Right lobe of liver (tissue), 6 donors: Measurements from ENCODE around the gene MEX3A. TPM values are rescaled to one million over a fixed set of nuclear protein-coding genes. Genes with fewer than 3 reads are reported as not detected.
"Not testable (repeated sequence)": the region's sequence is repeated elsewhere in the genome, so short reads cannot be mapped to it uniquely, and the experiment has no call there.

ENCODE experiments used
- ATAC-seq, 4 donors: fragments of 200-7000 bp; cut with Tn5 transposase; one replicate each; pipeline ENCODE4 v1.9.1; 2020; ENCODE audit warnings: mild to moderate bottlenecking in 4 of 4, moderate library complexity in 4 of 4
- DNase-seq, 3 donors: peaks; one replicate each; pipeline ENCODE4 v3.0.0-alpha.2; 2020
- H3K27ac ChIP-seq, 3 donors: fragments of 200-600 bp; one replicate each; pipeline ENCODE4 v1.8.0; 2022
- H3K27me3 ChIP-seq, 2 donors: fragments of 200-600 bp; one replicate each; pipeline ENCODE4 v1.8.0; 2022
- H3K36me3 ChIP-seq, 4 donors: fragments of 200-600 bp; sonication (generic) in 1 of 4; one replicate each; pipeline versions ENCODE4 v1.5.1 to v1.8.0; 2017 to 2022; ENCODE audit warnings: control low read depth in 1 of 4
- H3K4me1 ChIP-seq, 4 donors: fragments of 200-600 bp; sonication (generic) in 1 of 4; one replicate each; pipeline versions ENCODE4 v1.5.1 to v1.8.0; 2017 to 2022; ENCODE audit warnings: control low read depth in 1 of 4
- H3K4me3 ChIP-seq, 3 donors: fragments of 200-600 bp; one replicate each; pipeline ENCODE4 v1.8.0; 2022
- H3K9me3 ChIP-seq, 4 donors: fragments of 200-600 bp; sonication (generic) in 1 of 4; one replicate each; pipeline versions ENCODE4 v1.5.1 to v1.8.0; 2017 to 2022; ENCODE audit warnings: control low read depth in 1 of 4
- CTCF ChIP-seq, 4 donors: fragments of 200-600 bp in 3 of 4; fragments of 450-650 bp in 1 of 4; IDR thresholded peaks; one replicate each; pipeline versions ENCODE4 v1.5.1 to v1.8.0; 2016 to 2022; ENCODE audit warnings: antibody characterized with exemption in 4 of 4, mild to moderate bottlenecking in 2 of 4
- POLR2A ChIP-seq: fragments of 450-650 bp; IDR thresholded peaks from one replicate; pipeline ENCODE4 v1.6.1; 2017; ENCODE audit warnings: antibody characterized with exemption, mild to moderate bottlenecking
- WGBS: methylation state at CpG from one replicate; pipeline ENCODE4 v1.1.6; 2018; ENCODE audit warnings: low coverage, low lambda C conversion rate; ENCODE audit not compliant: insufficient coverage; ENCODE audit errors: missing lambda C conversion rate; 5-methylcytosine and 5-hydroxymethylcytosine counted together
- intact Hi-C, 2 donors: fragments of 100-400 bp; cut with DNase I; formaldehyde crosslinking; loops; one replicate each; pipeline versions ENCODE4 v1.11.2 to v1.14.1; 2022
- total RNA-seq, 6 experiments: library from RNA; depleted of rRNA in 2 of 6; stranded (reverse); fragments of >200 nt in 2 of 6; fragmentation: NEBNext Ultra II Directional in 3 of 6; extraction: Animal tissue kit (Norgen Biotek cat#: 25700) in 3 of 6; gene quantifications; one replicate each; pipeline versions ENCODE4 v1.1.0 to v1.2.4, GENCODE V29; 2016 to 2023
- donor health status: DM: no; HTN: yes; CAD: no.
- donor health status: DM: no; HTN: no; CAD: no.
- donor health status: DM: no; HTN: no; CAD: no.
- donor health status: DM: no; HTN: yes; CAD: no.
- donor health status: DM: no; HTN: yes; CAD: no.

The MEX3A gene
- total RNA-seq, 6 experiments from 2014 or later: 0.35 to 1.4 (median 0.83) TPM

GRCh38 chr1:156122519-156123355 lies 40.5 kb upstream of the MEX3A start:
- peak; percentile 82 to 85 (median 84) for DNase-seq
- no peaks in the 10 kb centered on the region for H3K36me3 ChIP-seq
- no peaks in the 10 kb centered on the region for H3K9me3 ChIP-seq
- ATAC-seq: peak; percentile 57 to 66 (median 60)
- H3K4me3 ChIP-seq: peak overlapping the region; percentile 25 to 51 (median 46)
- H3K27ac ChIP-seq: peak overlapping the region; percentile 90 to 94 (median 92)
- TF ChIP-seq CTCF (IDR thresholded peaks at IDR 0.05): no peak
- peak; percentile 64 for TF ChIP-seq POLR2A
- H3K4me1 ChIP-seq: peaks cover 0 to 79% (median 38%) of the 10 kb centered on the region in 4 donors
- intact Hi-C loops: no loop called here
- H3K27me3 ChIP-seq: no peaks in the 10 kb centered on the region
- 4% methylated on average over 13 of the region's 14 CpGs for WGBS

- peak overlapping the region in 2 of 3 donors; percentile 46 to 51 for H3K4me3 ChIP-seq
- peaks cover 0 to 83% (median 42%) of the 10 kb centered on the region in 4 donors for H3K4me1 ChIP-seq
- no peaks in the 10 kb centered on the region for H3K9me3 ChIP-seq
- TF ChIP-seq CTCF (IDR thresholded peaks at IDR 0.05): no peak
- no peak for TF ChIP-seq POLR2A
- WGBS: 26% methylated on average over 4 of the region's 4 CpGs
- DNase-seq (no peak), ATAC-seq (no peak)
- intact Hi-C loops: no loop called here
- no peaks in the 10 kb centered on the region for H3K27me3 ChIP-seq
- H3K36me3 ChIP-seq: no peaks in the 10 kb centered on the region
- peak overlapping the region; percentile 90 to 94 (median 92) for H3K27ac ChIP-seq
Measured at GRCh38 chr1:156122086-156122485, 39.8 kb upstream of the MEX3A start.

- H3K9me3 ChIP-seq: no peaks in the 10 kb centered on the region
- no peaks in the 10 kb centered on the region for H3K27me3 ChIP-seq
- intact Hi-C loops: no loop called here
- no peak for TF ChIP-seq CTCF (IDR thresholded peaks at IDR 0.05)
- ATAC-seq (no peak), DNase-seq (no peak)
- no peak overlapping the region for H3K4me3 ChIP-seq
- 90% methylated on average over 4 of the region's 4 CpGs for WGBS
- H3K4me1 ChIP-seq: peaks cover 0 to 87% (median 45%) of the 10 kb centered on the region in 4 donors
- H3K27ac ChIP-seq: peak overlapping the region; percentile 90 to 94 (median 92)
- no peaks in the 10 kb centered on the region for H3K36me3 ChIP-seq
Measured at GRCh38 chr1:156121457-156121856, 39.2 kb upstream of the MEX3A start.

GRCh38 chr1:156121005-156121404 lies 38.7 kb upstream of the MEX3A start:
- 45% methylated on average over 2 of the region's 4 CpGs for WGBS
- intact Hi-C loops: not testable (repeated sequence)

GRCh38 chr1:156120318-156120717 lies 38.1 kb upstream of the MEX3A start:
- Histone ChIP-seq H3K4me1 (peaks cover 0 to 80% (median 39%) of the 10 kb centered on the region in 4 donors), H3K36me3 (no peaks in the 10 kb centered on the region), H3K9me3 (no peaks in the 10 kb centered on the region), H3K27ac (peak overlapping the region in 2 of 3 donors; percentile 43 to 89), H3K27me3 (no peaks in the 10 kb centered on the region), H3K4me3 (no peak overlapping the region)
- DNase-seq (no peak), ATAC-seq (no peak)
- no peak for TF ChIP-seq POLR2A
- no peak for TF ChIP-seq CTCF (IDR thresholded peaks at IDR 0.05)
- intact Hi-C loops: no loop called here
- 100% methylated on average over 2 of the region's 3 CpGs for WGBS

More at GRCh38 chr1:156121005-156121404, 38.7 kb upstream of the MEX3A start:
- not testable (repeated sequence) for DNase-seq, H3K36me3 ChIP-seq, H3K27me3 ChIP-seq, H3K9me3 ChIP-seq, ATAC-seq, H3K4me3 ChIP-seq
- Histone ChIP-seq H3K27ac (peak overlapping the region in 2 of 3 donors; percentile 15 to 90), H3K4me1 (peaks cover 0 to 85% (median 43%) of the 10 kb centered on the region in 4 donors)
